Epithelial cell of esophagus (primary cell): Measurements from ENCODE around the gene IFNL4.
"Not testable (repeated sequence)": the region's sequence is repeated elsewhere in the genome, so short reads cannot be mapped to it uniquely, and the experiment has no call there.

Experiments used
- DNase-seq: peaks from one replicate; pipeline ENCODE4 v3.0.0; 2010; ENCODE audit warnings: low read depth
- H3K4me3 ChIP-seq: 2 replicates; pipeline ENCODE4 v1.5.1; 2011; ENCODE audit warnings: mild to moderate bottlenecking, low read length, control low read depth
- TF ChIP-seq, protein P1 (sequence below): IDR thresholded peaks from 2 replicates; pipeline ENCODE4 v1.5.1; 2011; ENCODE audit warnings: low read depth, mild to moderate bottlenecking, low read length, control low read depth, inconsistent platforms; ENCODE audit not compliant: insufficient read depth; ENCODE audit errors: missing control alignments

IFNL4 gene

DNA sequence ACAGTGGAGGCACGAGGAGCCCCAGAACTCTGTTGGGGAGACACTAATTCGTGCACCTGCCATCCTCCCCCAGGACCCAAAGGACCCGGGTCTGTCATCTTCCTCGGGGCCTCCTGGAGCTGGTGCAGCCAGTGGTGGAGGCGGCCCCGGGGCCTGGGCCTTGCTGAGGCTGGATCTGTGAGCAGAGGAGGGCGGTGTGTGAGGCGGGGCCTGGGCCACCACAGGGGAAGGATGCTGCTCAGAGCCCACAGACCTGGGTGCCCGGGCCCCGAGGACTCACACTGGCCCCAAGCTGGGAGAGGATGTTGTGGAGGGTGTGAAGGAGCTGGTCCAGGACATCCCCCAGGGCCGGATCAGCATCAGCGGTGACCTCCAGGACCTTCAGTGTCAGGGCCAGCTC lies 12.1 kb downstream of the IFNL4 start:
- H3K4me3 ChIP-seq, result no peak overlapping the region
- no peak for DNase-seq
- TF ChIP-seq, protein P1, sequence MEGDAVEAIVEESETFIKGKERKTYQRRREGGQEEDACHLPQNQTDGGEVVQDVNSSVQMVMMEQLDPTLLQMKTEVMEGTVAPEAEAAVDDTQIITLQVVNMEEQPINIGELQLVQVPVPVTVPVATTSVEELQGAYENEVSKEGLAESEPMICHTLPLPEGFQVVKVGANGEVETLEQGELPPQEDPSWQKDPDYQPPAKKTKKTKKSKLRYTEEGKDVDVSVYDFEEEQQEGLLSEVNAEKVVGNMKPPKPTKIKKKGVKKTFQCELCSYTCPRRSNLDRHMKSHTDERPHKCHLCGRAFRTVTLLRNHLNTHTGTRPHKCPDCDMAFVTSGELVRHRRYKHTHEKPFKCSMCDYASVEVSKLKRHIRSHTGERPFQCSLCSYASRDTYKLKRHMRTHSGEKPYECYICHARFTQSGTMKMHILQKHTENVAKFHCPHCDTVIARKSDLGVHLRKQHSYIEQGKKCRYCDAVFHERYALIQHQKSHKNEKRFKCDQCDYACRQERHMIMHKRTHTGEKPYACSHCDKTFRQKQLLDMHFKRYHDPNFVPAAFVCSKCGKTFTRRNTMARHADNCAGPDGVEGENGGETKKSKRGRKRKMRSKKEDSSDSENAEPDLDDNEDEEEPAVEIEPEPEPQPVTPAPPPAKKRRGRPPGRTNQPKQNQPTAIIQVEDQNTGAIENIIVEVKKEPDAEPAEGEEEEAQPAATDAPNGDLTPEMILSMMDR, result no peak

DNA sequence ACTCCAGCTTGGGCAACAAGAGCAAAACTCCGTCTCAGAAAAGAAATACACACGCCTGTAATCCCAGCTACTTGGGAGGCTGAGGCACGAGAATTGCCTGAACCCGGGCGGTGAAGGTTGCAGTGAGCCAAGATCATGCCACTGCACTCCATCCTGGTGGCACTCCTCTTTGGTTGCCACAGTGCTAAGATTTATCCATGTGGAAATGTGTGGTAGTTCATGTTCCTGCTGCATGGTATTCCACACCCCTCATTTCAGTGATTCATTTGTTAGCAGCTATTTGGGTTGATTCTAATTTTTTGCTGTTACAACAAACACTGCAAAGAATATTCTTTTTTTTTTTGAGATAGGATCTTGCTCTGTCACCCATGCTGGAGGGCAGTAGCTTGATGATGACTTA lies 15.9 kb downstream of the IFNL4 start:
- DNase-seq, result no peak
- no peak overlapping the region for H3K4me3 ChIP-seq
- TF ChIP-seq, protein P1, result no peak

DNA sequence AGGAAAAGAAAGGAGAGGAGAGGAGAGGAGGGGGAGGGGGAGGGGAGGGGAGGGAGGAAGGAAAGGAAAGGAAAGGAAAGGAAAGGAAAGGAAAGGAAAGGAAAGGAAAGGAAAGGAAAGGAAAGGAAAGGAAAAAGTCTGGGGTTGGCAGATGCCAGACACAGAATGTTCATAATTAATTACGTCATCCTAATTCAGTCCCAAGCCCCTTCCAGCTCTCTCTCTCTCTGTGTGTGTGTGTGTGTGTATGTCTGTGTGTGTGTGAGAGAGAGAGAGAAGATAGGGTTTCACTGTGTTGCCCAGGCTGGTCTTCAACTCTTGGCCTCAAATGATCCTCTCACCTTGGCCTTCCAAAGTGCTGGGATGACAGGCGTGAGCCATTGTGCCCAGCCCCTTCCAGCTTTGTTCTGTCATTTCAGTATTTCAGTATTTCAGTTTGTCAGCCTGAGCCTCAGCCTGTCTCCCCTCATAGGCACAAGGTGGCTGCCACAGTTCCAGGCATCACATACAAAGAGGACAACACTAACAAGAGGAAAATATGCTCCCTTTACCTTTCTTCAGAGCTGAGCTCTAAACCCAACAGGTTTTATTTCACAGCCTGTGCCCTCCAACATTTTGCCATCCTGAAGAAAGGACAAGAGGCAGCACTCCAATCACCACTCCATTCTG lies 18.4 kb downstream of the IFNL4 start:
- H3K4me3 ChIP-seq, result no peak overlapping the region
- no peak for DNase-seq
- TF ChIP-seq, protein P1, result no peak

DNA sequence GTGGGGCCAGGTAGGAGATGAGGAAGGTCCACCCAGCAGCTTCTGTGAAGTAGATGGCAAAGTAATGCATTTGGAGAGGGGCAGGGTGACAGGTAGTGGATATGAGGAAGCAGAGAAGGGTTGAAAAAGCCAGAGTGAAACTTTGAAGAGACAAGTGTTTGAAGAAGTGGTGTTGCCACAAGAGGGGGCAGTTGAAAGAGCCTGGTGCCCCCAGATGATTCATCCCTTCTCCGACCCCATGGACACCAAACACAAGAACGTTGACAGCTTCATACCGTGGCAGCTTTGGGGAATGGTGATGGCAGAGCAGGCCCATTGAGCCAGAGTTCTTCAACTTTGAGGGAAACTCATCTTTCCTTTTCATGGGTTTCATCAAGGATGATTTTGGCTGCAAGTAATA lies 23.7 kb downstream of the IFNL4 start:
- no peak overlapping the region for H3K4me3 ChIP-seq
- no peak for DNase-seq
- TF ChIP-seq, protein P1, result no peak

DNA sequence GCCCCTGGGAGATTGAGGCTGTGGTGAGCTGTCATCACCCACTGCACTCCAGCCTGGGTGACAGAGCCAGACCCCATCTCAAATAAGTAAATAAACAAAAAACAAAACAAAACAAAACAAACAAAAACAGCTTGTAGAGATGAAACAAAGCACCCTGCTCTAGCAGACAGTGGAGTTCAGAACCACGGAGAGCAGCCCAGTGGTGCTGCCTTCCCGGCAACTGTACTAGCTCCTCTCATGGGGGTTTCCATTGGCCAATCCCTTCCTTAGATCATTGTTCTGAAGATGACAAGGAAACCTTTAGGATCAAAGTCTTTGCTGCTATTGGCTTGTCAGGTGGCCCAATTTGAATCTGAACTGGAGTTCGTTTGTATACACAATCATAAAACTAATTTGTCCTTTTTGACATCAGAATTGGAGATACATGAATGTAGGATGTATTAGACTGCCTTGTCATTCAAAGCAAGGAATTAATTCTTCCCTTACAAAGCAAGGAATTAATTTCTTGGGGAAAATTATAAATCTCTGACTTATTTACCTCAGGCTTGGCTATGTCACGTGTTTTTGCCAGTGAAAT lies 24.9 kb downstream of the IFNL4 start:
- DNase-seq, result peak; percentile 47
- TF ChIP-seq, protein P1, result no peak
- H3K4me3 ChIP-seq, result no peak overlapping the region

DNA sequence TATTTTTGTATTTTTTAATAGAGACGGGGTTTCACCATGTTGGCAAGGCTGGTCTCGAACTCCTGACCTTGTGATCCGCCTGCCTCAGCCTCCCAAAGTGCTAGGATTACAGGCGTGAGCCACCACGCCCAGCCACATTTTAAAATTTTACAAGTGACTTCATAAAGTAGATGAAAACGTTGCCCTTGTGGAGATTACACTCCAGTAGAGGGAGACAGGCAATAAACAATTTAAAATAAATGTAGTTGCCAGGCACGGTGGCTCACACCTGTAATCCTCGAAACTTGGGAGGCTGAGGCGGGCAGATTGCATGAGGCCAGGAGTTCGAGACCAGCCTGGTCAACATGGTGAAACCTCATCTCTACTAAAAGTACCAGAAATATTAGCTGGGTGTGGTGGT lies 29.5 kb downstream of the IFNL4 start:
- not testable (repeated sequence) for DNase-seq, H3K4me3 ChIP-seq

DNA sequence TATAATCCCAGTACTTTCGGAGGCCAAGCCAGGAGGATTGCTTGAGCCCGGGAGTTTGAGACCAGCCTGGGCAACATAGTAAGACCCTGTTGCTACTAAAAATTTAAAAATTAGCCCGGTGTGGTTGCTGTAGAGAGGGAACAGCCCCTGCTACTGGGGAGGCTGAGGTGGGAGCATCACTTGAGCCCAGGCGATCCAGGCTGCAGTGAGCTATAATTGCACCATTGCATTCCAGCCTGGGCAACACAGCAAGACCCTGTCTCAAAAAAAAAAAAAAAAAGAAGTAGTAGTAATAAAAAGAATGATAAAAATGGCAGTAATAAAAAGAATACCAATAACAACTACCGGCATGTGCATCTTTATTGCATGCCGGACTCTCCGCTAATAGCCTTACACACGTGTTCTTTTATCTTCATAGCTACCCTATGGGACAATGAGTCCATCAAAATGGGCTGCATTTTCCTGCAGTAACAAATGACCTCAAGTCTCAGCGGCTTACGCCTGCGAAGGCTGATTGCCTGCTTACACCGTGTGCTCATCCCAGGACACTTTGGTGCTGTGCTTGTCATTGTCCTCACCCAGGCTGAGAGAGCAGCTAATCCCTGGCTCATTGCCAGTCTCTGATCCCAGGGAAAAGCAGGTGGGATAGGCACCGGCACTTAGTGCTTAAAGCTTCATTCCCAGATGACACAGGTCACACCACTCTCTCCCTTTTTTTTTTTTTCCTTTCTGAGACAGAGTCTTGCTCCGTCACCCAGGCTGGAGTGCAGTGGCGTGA lies 30.2 kb downstream of the IFNL4 start:
- no peak for DNase-seq
- TF ChIP-seq, protein P1, result no peak
- H3K4me3 ChIP-seq, result no peak overlapping the region
